ENCODE data around the gene ZNF488. TPM values are rescaled to one million over a fixed set of nuclear protein-coding genes. Genes with fewer than 3 reads are reported as not detected.

The ZNF488 gene
- total and polyA plus RNA-seq, 10 of the 15 experiments (the other 5 are each of a cell fraction or from before 2014, with no cell fraction given) = not detected

- TF ChIP-seq PAX5 (IDR thresholded peaks at IDR 0.05; ENCODE audit: borderline replicate concordance, low read depth, low read length) (no peak), ZBED1 (IDR thresholded peaks at IDR 0.05; ENCODE audit: borderline replicate concordance) (no peak), MXI1 (IDR thresholded peaks at IDR 0.05; ENCODE audit: low read depth, low read length) (no peak)
These were observed 35.2 kb downstream of the ZNF488 start (continued) for GRCh38 chr10:47348661-47349470.

- intact Hi-C loops (cut with micrococcal nuclease; ENCODE audit: unreplicated experiment) = no loop called here
- RAD21 ChIA-PET (ENCODE audit: unreplicated experiment) = no interaction called here
These were observed 35.9 kb downstream of the ZNF488 start, which contains the start of gene RBP3 for GRCh38 chr10:47348138-47348651. TSS of gene RBP3 (plus strand) at chr10:47348363. CDS start at chr10:47348485, 122 bp downstream.

More at GRCh38 chr10:47348138-47348651, 35.9 kb downstream of the ZNF488 start, which contains the start of gene RBP3:
- no peaks in the 10 kb centered on the region for H3K79me2 ChIP-seq (ENCODE audit: control insufficient read depth, insufficient read depth, low read length)
- SMC1A ChIA-PET (ENCODE audit: uncharacterized antibody, unreplicated experiment) = interaction anchor here (0.6 kb wide), 1 partner anchor 205 kb away, joined by 3 read pairs; no protein-coding TSS in a partner anchor
- ATAC-seq (no peak), FAIRE-seq (no peak), DNase-seq (ENCODE audit: low read depth, low spot score) (no peak)
- H3K27me3 ChIP-seq (replicated peaks in 1 of 2; ENCODE audit: control insufficient read depth in 2 of 2, insufficient read depth in 2 of 2, low read length in 1 of 2) = no peaks in the 10 kb centered on the region; a peak in 1 of 4 replicates
- in situ Hi-C loops (cut with MboI) = no loop called here
- POLR2A ChIA-PET = no interaction called here
- CTCF ChIA-PET = no interaction called here
- no peak within 1 kb of the TSS for H2AFZ ChIP-seq (ENCODE audit: control insufficient read depth, low read depth, low read length)
- no peak within 1 kb of the TSS for H3K9ac ChIP-seq (ENCODE audit: control insufficient read depth, insufficient read depth, low read length)
- no peak within 1 kb of the TSS for H3K4me2 ChIP-seq (ENCODE audit: control insufficient read depth, insufficient read depth)
- H4K20me1 ChIP-seq (ENCODE audit: control insufficient read depth, insufficient read depth) = no peaks in the 10 kb centered on the region
- no peak within 1 kb of the TSS for H3K4me3 ChIP-seq
- WGBS (ENCODE audit: insufficient coverage, insufficient replicate concordance, low lambda C conversion rate, missing lambda C conversion rate) = 0% methylated on average over 5 of the region's 5 CpGs
- H3K4me1 ChIP-seq (ENCODE audit: control insufficient read depth, insufficient read depth, low read length) = no peaks in the 10 kb centered on the region
- no TSS peak for BruUV-seq (replicated peaks)
- H3K27ac ChIP-seq (ENCODE audit: control insufficient read depth, insufficient read depth) = no peak within 1 kb of the TSS
- H3K36me3 ChIP-seq (ENCODE audit: control insufficient read depth in 2 of 2, insufficient read depth in 2 of 2, low read length in 1 of 2) = no peaks in the 10 kb centered on the region
- no peak for TF ChIP-seq E4F1 (IDR thresholded peaks at IDR 0.05; ENCODE audit: borderline replicate concordance, partially characterized antibody)
- no peaks in the 10 kb centered on the region for H3K9me3 ChIP-seq (replicated peaks; ENCODE audit: control insufficient read depth, insufficient read depth, low read length)
